Gastrocnemius medialis (tissue), 4 donors: ENCODE results near the gene FLT3LG. TPM values are rescaled to one million over a fixed set of nuclear protein-coding genes. Genes with fewer than 3 reads are reported as not detected.

Experiments used
- ATAC-seq, 2 donors: fragments of 150-250 bp; one replicate each; pipeline ENCODE4 v1.9.1; 2016
- DNase-seq, 2 donors: peaks; one replicate each; pipeline ENCODE4 v3.0.0-alpha.2; 2019
- H3K27ac ChIP-seq, 4 donors: fragments of 200-600 bp; sonication (generic); 1 replicate in 1 of 4; 2 replicates in 3 of 4; pipeline ENCODE4 v1.5.1; 2016 to 2018; ENCODE audit warnings: mild to moderate bottlenecking in 2 of 4, moderate library complexity in 1 of 4
- H3K27me3 ChIP-seq, 3 donors: fragments of 200-600 bp; sonication (generic) in 2 of 3; 1 replicate in 1 of 3; 2 replicates in 2 of 3; pipeline versions ENCODE4 v1.5.1 to v1.6.0; 2016 to 2019; ENCODE audit warnings: mild to moderate bottlenecking in 1 of 3, moderate library complexity in 1 of 3
- H3K36me3 ChIP-seq, 2 donors: fragments of 200-600 bp; sonication (generic) in 1 of 2; one replicate each; pipeline ENCODE4 v1.5.1; 2017 to 2018
- H3K4me1 ChIP-seq, 2 donors: fragments of 200-600 bp; sonication (generic) in 1 of 2; one replicate each; pipeline ENCODE4 v1.5.1; 2016 to 2017; ENCODE audit warnings: mild to moderate bottlenecking in 2 of 2
- H3K4me3 ChIP-seq, 4 donors: fragments of 200-600 bp; sonication (generic) in 3 of 4; 1 replicate in 1 of 4; 2 replicates in 3 of 4; pipeline ENCODE4 v1.5.1; 2016 to 2019; ENCODE audit warnings: mild to moderate bottlenecking in 2 of 4
- H3K9me3 ChIP-seq, 3 donors: fragments of 200-600 bp; sonication (generic) in 2 of 3; 1 replicate in 1 of 3; 2 replicates in 2 of 3; pipeline ENCODE4 v1.5.1; 2016 to 2019
- CTCF ChIP-seq, 5 experiments: fragments of 450-650 bp in 3 of 5; fragments of 200-600 bp in 2 of 5; sonication (generic) in 2 of 5; IDR thresholded peaks in 4 of 5; conservative IDR thresholded peaks in 1 of 5; 1 replicate in 4 of 5; 2 replicates in 1 of 5; pipeline ENCODE4 v1.5.1; 2016 to 2019; ENCODE audit warnings: antibody characterized with exemption in 5 of 5, mild to moderate bottlenecking in 3 of 5, moderate library complexity in 3 of 5
- POLR2A ChIP-seq, 2 donors: fragments of 450-650 bp; IDR thresholded peaks; one replicate each; pipeline ENCODE4 v1.6.1; 2017; ENCODE audit warnings: antibody characterized with exemption in 2 of 2, mild to moderate bottlenecking in 2 of 2, moderate library complexity in 2 of 2
- in situ Hi-C, 4 donors: fragments of 200-750 bp; cut with MboI; loops; one replicate each; pipeline versions ENCODE4 v1.15.0 to v1.8.0; 2017; ENCODE audit warnings: low sequenced_read_pairs in 4 of 4
- intact Hi-C: fragments of 100-400 bp; cut with DNase I; formaldehyde crosslinking; loops from one replicate; pipeline ENCODE4 v1.15.1; 2023; ENCODE audit warnings: low total_unique reads
- total RNA-seq, 4 donors: library from RNA; depleted of rRNA; stranded (reverse); fragments of >200 nt; gene quantifications; one replicate each; pipeline versions ENCODE4 v1.1.0 to v1.2.3, GENCODE V29; 2016

Gene FLT3LG
- total RNA-seq, 4 donors from 2014 or later = 0.91 to 2.7 (median 1.2) TPM

- no peaks in the 10 kb centered on the region for H3K27me3 ChIP-seq
- H3K9me3 ChIP-seq = no peaks in the 10 kb centered on the region
- intact Hi-C loops (no loop called here), in situ Hi-C loops (no loop called here)
- H3K4me3 ChIP-seq = no peak overlapping the region
- no peak for TF ChIP-seq CTCF (IDR thresholded peaks at IDR 0.05 in 4 of 5, conservative IDR thresholded peaks at IDR 0.05 in 1 of 5)
- no peak for TF ChIP-seq POLR2A (IDR thresholded peaks at IDR 0.05)
- H3K36me3 ChIP-seq = no peaks in the 10 kb centered on the region
- DNase-seq (no peak), ATAC-seq (no peak)
- H3K27ac ChIP-seq = no peak overlapping the region
- peaks cover 0 to 4% of the 10 kb centered on the region in 2 donors for H3K4me1 ChIP-seq
Observed at GRCh38 chr19:49463960-49464740, 9.9 kb upstream of the FLT3LG start.

GRCh38 chr19:49465371-49465770, 8.6 kb upstream of the FLT3LG start:
- in situ Hi-C loops = no loop called here
- no peaks in the 10 kb centered on the region for H3K36me3 ChIP-seq
- no peak for ATAC-seq

GRCh38 chr19:49468199-49468598, 5.8 kb upstream of the FLT3LG start:
- H3K27ac ChIP-seq = peak overlapping the region; percentile 56 to 72 (median 64)
- no peak for ATAC-seq

More at GRCh38 chr19:49465371-49465770, 8.6 kb upstream of the FLT3LG start:
- TF ChIP-seq CTCF (IDR thresholded peaks at IDR 0.05 in 4 of 5, conservative IDR thresholded peaks at IDR 0.05 in 1 of 5) (no peak), POLR2A (IDR thresholded peaks at IDR 0.05) (no peak)
- no peak for DNase-seq
- no peaks in the 10 kb centered on the region for H3K27me3 ChIP-seq
- no peak overlapping the region for H3K27ac ChIP-seq
- H3K4me3 ChIP-seq = no peak overlapping the region
- no peaks in the 10 kb centered on the region for H3K9me3 ChIP-seq
- intact Hi-C loops = no loop called here
- H3K4me1 ChIP-seq = peaks cover 0 to 4% of the 10 kb centered on the region in 2 donors

GRCh38 chr19:49468746-49469447, 5.1 kb upstream of the FLT3LG start:
- Histone ChIP-seq H3K9me3 (no peaks in the 10 kb centered on the region), H3K36me3 (no peaks in the 10 kb centered on the region), H3K27ac (peak overlapping the region; percentile 56 to 72 (median 66)), H3K4me1 (peaks cover 0 to 11% of the 10 kb centered on the region in 2 donors), H3K27me3 (no peaks in the 10 kb centered on the region), H3K4me3 (no peak overlapping the region)
- intact Hi-C loops (no loop called here), in situ Hi-C loops (no loop called here)
- ATAC-seq = peak; percentile 71 to 88
- TF ChIP-seq POLR2A (IDR thresholded peaks at IDR 0.05) (no peak), CTCF (IDR thresholded peaks at IDR 0.05 in 4 of 5, conservative IDR thresholded peaks at IDR 0.05 in 1 of 5) (no peak)
- DNase-seq = peak; percentile 51 to 88

More at GRCh38 chr19:49468199-49468598, 5.8 kb upstream of the FLT3LG start:
- Histone ChIP-seq H3K36me3 (no peaks in the 10 kb centered on the region), H3K9me3 (no peaks in the 10 kb centered on the region), H3K4me3 (no peak overlapping the region), H3K27me3 (no peaks in the 10 kb centered on the region), H3K4me1 (peaks cover 0 to 4% of the 10 kb centered on the region in 2 donors)
- DNase-seq = no peak
- no peak for TF ChIP-seq CTCF (IDR thresholded peaks at IDR 0.05 in 4 of 5, conservative IDR thresholded peaks at IDR 0.05 in 1 of 5)
- no peak for TF ChIP-seq POLR2A (IDR thresholded peaks at IDR 0.05)
- in situ Hi-C loops (no loop called here), intact Hi-C loops (no loop called here)
